NCI-H128 (cell line): ENCODE measurements around the gene GPR65.
A peak's percentile ranks its signal among the peaks of the same experiment; 100 is the strongest.
"Not testable (repeated sequence)": the region's sequence is repeated elsewhere in the genome, so short reads cannot be mapped to it uniquely, and the experiment has no call there.

Source experiments
- DNase-seq: peaks from one replicate; lab custom pipeline; 2025; ENCODE audit not compliant: unreplicated experiment; lab: John Stamatoyannopoulos, UW

The GPR65 gene

GRCh38 chr14:88003425-88003824 lies 1.5 kb upstream of the GPR65 start:
- DNase-seq, result no peak

- no peak for DNase-seq
Measured at GRCh38 chr14:88004506-88005036, 364 bp upstream of the GPR65 start.

GRCh38 chr14:88005978-88006851 lies 1.3 kb downstream of the GPR65 start:
- no peak for DNase-seq

- no peak for DNase-seq
Measured at GRCh38 chr14:88007608-88008007, 2.7 kb downstream of the GPR65 start.

GRCh38 chr14:88008039-88008742 lies 3.3 kb downstream of the GPR65 start:
- no peak for DNase-seq

- DNase-seq, result no peak
Measured at GRCh38 chr14:88009486-88009885, 4.6 kb downstream of the GPR65 start.

- DNase-seq, result no peak
Measured at GRCh38 chr14:88010331-88010730, 5.4 kb downstream of the GPR65 start.

GRCh38 chr14:88012495-88012894 lies 7.6 kb downstream of the GPR65 start:
- DNase-seq, result no peak

GRCh38 chr14:88013750-88014349 lies 8.9 kb downstream of the GPR65 start:
- peak; percentile 26 for DNase-seq

GRCh38 chr14:88016768-88017167 lies 11.8 kb downstream of the GPR65 start:
- no peak for DNase-seq

GRCh38 chr14:88017535-88017934 lies 12.6 kb downstream of the GPR65 start:
- no peak for DNase-seq

- DNase-seq, result no peak
Measured at GRCh38 chr14:88023658-88024187, 18.8 kb downstream of the GPR65 start.

GRCh38 chr14:88024252-88025086 lies 19.5 kb downstream of the GPR65 start:
- not testable (repeated sequence) for DNase-seq

- DNase-seq, result no peak
Measured at GRCh38 chr14:88025313-88025712, 20.4 kb downstream of the GPR65 start.

GRCh38 chr14:88026890-88027289 lies 22.0 kb downstream of the GPR65 start:
- DNase-seq, result no peak

- no peak for DNase-seq
Measured at GRCh38 chr14:88029500-88029899, 24.6 kb downstream of the GPR65 start.

- DNase-seq, result no peak
Measured at GRCh38 chr14:88030079-88030478, 25.1 kb downstream of the GPR65 start.

GRCh38 chr14:88030892-88031291 lies 26.0 kb downstream of the GPR65 start:
- no peak for DNase-seq

GRCh38 chr14:88032373-88032772 lies 27.4 kb downstream of the GPR65 start:
- no peak for DNase-seq

- DNase-seq, result no peak
Measured at GRCh38 chr14:88034076-88034475, 29.1 kb downstream of the GPR65 start.
